HEK293 (cell line): ENCODE data around the gene CA6.
"Not testable (repeated sequence)": the region's sequence is repeated elsewhere in the genome, so short reads cannot be mapped to it uniquely, and the experiment has no call there.

Experiments used
- ATF2 ChIP-seq: fragments of 450-650 bp; formaldehyde crosslinking; IDR thresholded peaks from 2 replicates; pipeline ENCODE4 v1.5.1; 2016; ENCODE audit warnings: missing biosample characterization, missing genetic modification characterization, low read depth
- CTCF ChIP-seq: fragments of 450-650 bp; formaldehyde crosslinking; IDR thresholded peaks from 2 replicates; pipeline ENCODE4 v1.5.1; 2016; ENCODE audit warnings: missing biosample characterization, missing genetic modification characterization
- KLF9 ChIP-seq: fragments of 450-650 bp; formaldehyde crosslinking; IDR thresholded peaks from 2 replicates; pipeline ENCODE4 v1.5.1; 2016; ENCODE audit warnings: missing biosample characterization, missing genetic modification characterization, low read depth
- REST ChIP-seq: fragments of 450-650 bp; formaldehyde crosslinking; IDR thresholded peaks from 2 replicates; pipeline ENCODE4 v1.5.1; 2016; ENCODE audit warnings: missing biosample characterization, missing genetic modification characterization
- TCF7L2 ChIP-seq: IDR thresholded peaks from 2 replicates; pipeline ENCODE4 v1.6.1; 2011; ENCODE audit warnings: low read depth, mild to moderate bottlenecking, inconsistent platforms, low read length, moderate library complexity, borderline replicate concordance
- ZBTB11 ChIP-seq: fragments of 450-650 bp; formaldehyde crosslinking; conservative IDR thresholded peaks from 2 replicates; pipeline ENCODE4 v1.5.1; 2016; ENCODE audit warnings: low read depth, missing biosample characterization, missing genetic modification characterization
- ZFP3 ChIP-seq: fragments of 450-650 bp; formaldehyde crosslinking; IDR thresholded peaks from 2 replicates; pipeline ENCODE4 v1.5.1; 2016; ENCODE audit warnings: low read depth, missing biosample characterization, missing genetic modification characterization
- ZNF121 ChIP-seq: fragments of 450-650 bp; formaldehyde crosslinking; IDR thresholded peaks from 2 replicates; pipeline ENCODE4 v1.5.1; 2016; ENCODE audit warnings: missing biosample characterization, missing genetic modification characterization
- ZNF26 ChIP-seq: fragments of 450-650 bp; formaldehyde crosslinking; IDR thresholded peaks from 2 replicates; pipeline ENCODE4 v1.5.1; 2016; ENCODE audit warnings: missing biosample characterization, missing genetic modification characterization
- ZNF416 ChIP-seq: fragments of 450-650 bp; formaldehyde crosslinking; IDR thresholded peaks from 2 replicates; pipeline ENCODE4 v1.5.1; 2016; ENCODE audit warnings: missing biosample characterization, missing genetic modification characterization
- ZNF473 ChIP-seq: fragments of 450-650 bp; formaldehyde crosslinking; IDR thresholded peaks from 2 replicates; pipeline ENCODE4 v1.5.1; 2017; ENCODE audit warnings: missing biosample characterization, missing genetic modification characterization
- ZNF560 ChIP-seq: fragments of 450-650 bp; formaldehyde crosslinking; IDR thresholded peaks from 2 replicates; pipeline ENCODE4 v1.5.1; 2017; ENCODE audit warnings: missing biosample characterization, missing genetic modification characterization, borderline replicate concordance
- ZSCAN30 ChIP-seq: fragments of 450-650 bp; IDR thresholded peaks from 2 replicates; pipeline ENCODE4 v1.5.1; 2018; ENCODE audit warnings: missing biosample characterization, mild to moderate bottlenecking, missing genetic modification characterization, moderate library complexity

GRCh38 chr1:9022026-9022738, 76.5 kb downstream of the CA6 start:
- TF ChIP-seq CTCF; ZNF473 (tag by site-specific recombination); ZNF26 (tag by site-specific recombination); ZNF560 (tag by site-specific recombination); ZBTB11 (tag by site-specific recombination); REST (tag by site-specific recombination); ZSCAN30; KLF9 (tag by site-specific recombination); ZNF416 (tag by site-specific recombination); ZNF121; ATF2 (tag by site-specific recombination); TCF7L2; ZFP3: not testable (repeated sequence)
